Lung (tissue), 12 donors: ENCODE results near the gene HOXD11. TPM values are rescaled to one million over a fixed set of nuclear protein-coding genes. Genes with fewer than 3 reads are reported as not detected.

ENCODE experiments used
- ATAC-seq: fragments of 200-7000 bp; cut with Tn5 transposase; one replicate; pipeline ENCODE4 v1.9.1; 2020; ENCODE audit warnings: moderate number of reproducible peaks; ENCODE audit not compliant: insufficient read depth, low FRiP score
- DNase-seq, 3 donors: peaks; one replicate each; pipeline ENCODE4 v3.0.0-alpha.2; 2013 to 2017
- H3K27ac ChIP-seq, 2 donors: one replicate each; pipeline ENCODE4 v1.5.1; 2013; ENCODE audit warnings: mild to moderate bottlenecking in 2 of 2, moderate library complexity in 2 of 2, control low read depth in 1 of 2, inconsistent platforms in 1 of 2, low read depth in 1 of 2, low read length in 1 of 2
- H3K27me3 ChIP-seq, 3 donors: one replicate each; pipeline ENCODE4 v1.5.1; 2013; ENCODE audit warnings: low read length in 2 of 3; ENCODE audit not compliant: control insufficient read depth in 3 of 3, insufficient read depth in 3 of 3
- H3K36me3 ChIP-seq, 4 donors: one replicate each; pipeline ENCODE4 v1.5.1; 2013; ENCODE audit warnings: low read length in 4 of 4, mild to moderate bottlenecking in 1 of 4, moderate library complexity in 1 of 4; ENCODE audit not compliant: control insufficient read depth in 4 of 4, insufficient read depth in 4 of 4
- H3K4me1 ChIP-seq, 5 donors: one replicate each; pipeline ENCODE4 v1.5.1; 2013; ENCODE audit warnings: low read length in 5 of 5, mild to moderate bottlenecking in 2 of 5, moderate library complexity in 1 of 5; ENCODE audit not compliant: control insufficient read depth in 5 of 5, insufficient read depth in 5 of 5
- H3K4me3 ChIP-seq: one replicate; pipeline ENCODE4 v1.5.1; 2013; ENCODE audit warnings: mild to moderate bottlenecking, control low read depth, moderate library complexity
- H3K9ac ChIP-seq, 2 donors: one replicate each; pipeline ENCODE4 v1.5.1; 2013; ENCODE audit warnings: low read length in 2 of 2, control low read depth in 1 of 2; ENCODE audit not compliant: insufficient read depth in 1 of 2
- H3K9me3 ChIP-seq, 4 donors: one replicate each; pipeline ENCODE4 v1.5.1; 2013; ENCODE audit warnings: low read length in 3 of 4, mild to moderate bottlenecking in 1 of 4, moderate library complexity in 1 of 4; ENCODE audit not compliant: control insufficient read depth in 4 of 4, insufficient read depth in 3 of 4
- CTCF ChIP-seq: IDR thresholded peaks from 2 replicates; pipeline ENCODE4 v1.5.1; 2012; ENCODE audit warnings: mild to moderate bottlenecking; ENCODE audit errors: control extremely low read depth, extremely low read depth
- WGBS, 2 donors: extraction: QIAGEN DNeasy Blood & Tissue Kit; methylation state at CpG; one replicate each; pipeline ENCODE4 v1.1.7; 2013; 5-methylcytosine and 5-hydroxymethylcytosine counted together
- polyA plus RNA-seq, 2 donors: library from polyadenylated mRNA; stranded (reverse); fragments of 200-250 nt; gene quantifications; one replicate each; pipeline ENCODE4 v1.2.1, GENCODE V29; 2013
- total RNA-seq, 2 donors: library from RNA; depleted of rRNA in 1 of 2; stranded (reverse); fragments of >200 nt in 1 of 2; gene quantifications; one replicate each; pipeline ENCODE4 v1.2.1, GENCODE V29; 2014 to 2021
- donor health status: control.
- donor health status: control.
- donor health status: Bipolar disorder and iron deficiency.
- donor health status: healthy.
- donor health status: DM: yes; HTN: yes; CAD: no.

Gene HOXD11
- total and polyA plus RNA-seq, 4 donors: not detected

- Histone ChIP-seq H3K27me3 (peaks cover 49 to 92% (median 87%) of the 10 kb centered on the region in 3 donors), H3K4me1 (peaks cover 0 to 18% (median 1%) of the 10 kb centered on the region in 5 donors), H3K9ac (no peak overlapping the region), H3K9me3 (peaks cover 0 to 24% (median 0%) of the 10 kb centered on the region in 4 donors), H3K36me3 (no peaks in the 10 kb centered on the region), H3K27ac (no peak overlapping the region), H3K4me3 (no peak overlapping the region)
- DNase-seq (no peak), ATAC-seq (no peak)
- TF ChIP-seq CTCF: no peak
- 7 to 12% methylated on average over 26 of the region's 26 CpGs for WGBS, 2 donors
Observed at GRCh38 chr2:176109192-176109901, 2.3 kb downstream of the HOXD11 start.

- Histone ChIP-seq H3K36me3 (no peaks in the 10 kb centered on the region), H3K27ac (no peak overlapping the region), H3K27me3 (peaks cover 43 to 92% (median 88%) of the 10 kb centered on the region in 3 donors), H3K9me3 (peaks cover 0 to 23% (median 0%) of the 10 kb centered on the region in 4 donors), H3K4me3 (no peak overlapping the region), H3K4me1 (peaks cover 0 to 18% (median 0%) of the 10 kb centered on the region in 5 donors), H3K9ac (no peak overlapping the region)
- TF ChIP-seq CTCF: no peak
- 12 to 19% methylated on average over 4 of the region's 4 CpGs for WGBS, 2 donors
- ATAC-seq: no peak
- no peak for DNase-seq
Observed at GRCh38 chr2:176109946-176110345, 2.9 kb downstream of the HOXD11 start.

GRCh38 chr2:176110415-176111308, 3.6 kb downstream of the HOXD11 start:
- peaks cover 0 to 21% (median 0%) of the 10 kb centered on the region in 4 donors for H3K9me3 ChIP-seq
- ATAC-seq (no peak), DNase-seq (no peak)
- H3K27me3 ChIP-seq: peaks cover 38 to 92% (median 88%) of the 10 kb centered on the region in 3 donors
- no peak for TF ChIP-seq CTCF
- no peak overlapping the region for H3K27ac ChIP-seq
- H3K9ac ChIP-seq: no peak overlapping the region
- WGBS, 2 donors: 21% methylated on average over 7 of the region's 7 CpGs
- H3K4me1 ChIP-seq: peaks cover 0 to 18% (median 0%) of the 10 kb centered on the region in 5 donors
- no peak overlapping the region for H3K4me3 ChIP-seq
- no peaks in the 10 kb centered on the region for H3K36me3 ChIP-seq
